OCI-LY7 (cell line): ENCODE data around the gene DNAJC24. TPM values are rescaled to one million over a fixed set of nuclear protein-coding genes. Genes with fewer than 3 reads are reported as not detected.

Experiments used
- BruUV-seq: library from RNA; stranded (reverse); fragments of 400-500 nt; replicated peaks from 2 replicates; lab custom pipeline; 2021; lab: Mats Ljungman, UMichigan
- CTCF ChIA-PET: fragments of 300-600 bp; sonication (Branson Sonifier 250); formaldehyde crosslinking; loops from one replicate; lab custom pipeline; 2022; ENCODE audit warnings: antibody characterized with exemption; ENCODE audit not compliant: unreplicated experiment; lab: Charles Lee
- POLR2A ChIA-PET: fragments of 300-600 bp; sonication (Branson Sonifier 250); formaldehyde crosslinking; loops from one replicate; lab custom pipeline; 2022; ENCODE audit warnings: antibody characterized with exemption; lab: Charles Lee
- DNase-seq: peaks from one replicate; pipeline ENCODE4 v3.0.0-alpha.2; 2015; ENCODE audit warnings: low spot score
- H2AFZ ChIP-seq: fragments of 200-600 bp; sonication (generic), shearing (Covaris generic); 2 replicates; pipeline ENCODE4 v1.6.1; 2014; ENCODE audit warnings: mild to moderate bottlenecking, antibody characterized with exemption, low read length, moderate library complexity
- H3K27ac ChIP-seq: fragments of 200-600 bp; sonication (generic); 2 replicates; pipeline ENCODE4 v1.5.1; 2014; ENCODE audit warnings: mixed run types, low read depth, mild to moderate bottlenecking, moderate library complexity, low read length, inconsistent platforms; ENCODE audit not compliant: poor library complexity, severe bottlenecking
- H3K36me3 ChIP-seq: fragments of 200-600 bp; sonication (generic); 2 replicates; pipeline ENCODE4 v1.6.1; 2014; ENCODE audit warnings: mild to moderate bottlenecking, antibody characterized with exemption, low read length, moderate library complexity, mixed read lengths; ENCODE audit not compliant: insufficient read depth
- H3K4me1 ChIP-seq: fragments of 200-600 bp; sonication (generic); 2 replicates; pipeline ENCODE4 v1.5.1; 2014; ENCODE audit warnings: mild to moderate bottlenecking, low read length; ENCODE audit not compliant: insufficient read depth, poor library complexity, severe bottlenecking
- H3K4me2 ChIP-seq: fragments of 200-600 bp; sonication (generic); 2 replicates; pipeline ENCODE4 v1.6.1; 2014; ENCODE audit warnings: mild to moderate bottlenecking, low read length
- H3K4me3 ChIP-seq: fragments of 200-600 bp; sonication (generic); 2 replicates; pipeline ENCODE4 v1.5.1; 2014; ENCODE audit warnings: mild to moderate bottlenecking, low read depth, low read length; ENCODE audit not compliant: poor library complexity, severe bottlenecking
- H3K79me2 ChIP-seq: fragments of 200-600 bp; sonication (generic); 2 replicates; pipeline ENCODE4 v1.6.1; 2016; ENCODE audit warnings: low read depth, mild to moderate bottlenecking, low read length, moderate library complexity, mixed read lengths; ENCODE audit not compliant: insufficient read depth
- H3K9me2 ChIP-seq: fragments of 200-600 bp; sonication (generic); 2 replicates; pipeline ENCODE4 v1.6.1; 2016; ENCODE audit warnings: mild to moderate bottlenecking, low read length, mixed read lengths; ENCODE audit not compliant: insufficient read depth
- H3K9me3 ChIP-seq: fragments of 200-600 bp; sonication (generic); 2 replicates; pipeline ENCODE4 v1.6.1; 2014; ENCODE audit warnings: mild to moderate bottlenecking, mixed run types, low read length, mixed read lengths
- H4K20me1 ChIP-seq: fragments of 200-600 bp; sonication (generic); 2 replicates; pipeline ENCODE4 v1.6.1; 2014; ENCODE audit warnings: mild to moderate bottlenecking, antibody characterized with exemption, low read length, moderate library complexity, mixed read lengths; ENCODE audit not compliant: insufficient read depth
- EZH2phosphoT487 ChIP-seq: fragments of 200-600 bp; sonication (generic); IDR thresholded peaks from 2 replicates; pipeline ENCODE4 v1.6.1; 2018; ENCODE audit warnings: low read depth, borderline replicate concordance, mild to moderate bottlenecking, mixed run types, antibody characterized with exemption, low read length, moderate library complexity, mixed read lengths
- intact Hi-C: fragments of 100-400 bp; cut with micrococcal nuclease; formaldehyde crosslinking; loops from one replicate; pipeline ENCODE4 v1.10.0; 2022; ENCODE audit not compliant: unreplicated experiment
- total RNA-seq, 2 experiments: library from RNA; depleted of rRNA in 1 of 2; stranded (reverse); fragments of >200 nt in 1 of 2; shearing (Covaris generic) in 1 of 2; gene quantifications; 2 replicates each; pipeline ENCODE4 v1.2.3, GENCODE V29; 2014 to 2022
- TF ChIP-seq, protein P1 (sequence below): fragments of 200-600 bp; sonication (generic); conservative IDR thresholded peaks from 2 replicates; pipeline ENCODE4 v1.5.1; 2014; ENCODE audit warnings: mild to moderate bottlenecking, antibody characterized with exemption, low read length, moderate library complexity, mixed read lengths

DNAJC24 gene
- total RNA-seq, 2 experiments from 2014 or later: 11.6 to 16.3 TPM

DNA sequence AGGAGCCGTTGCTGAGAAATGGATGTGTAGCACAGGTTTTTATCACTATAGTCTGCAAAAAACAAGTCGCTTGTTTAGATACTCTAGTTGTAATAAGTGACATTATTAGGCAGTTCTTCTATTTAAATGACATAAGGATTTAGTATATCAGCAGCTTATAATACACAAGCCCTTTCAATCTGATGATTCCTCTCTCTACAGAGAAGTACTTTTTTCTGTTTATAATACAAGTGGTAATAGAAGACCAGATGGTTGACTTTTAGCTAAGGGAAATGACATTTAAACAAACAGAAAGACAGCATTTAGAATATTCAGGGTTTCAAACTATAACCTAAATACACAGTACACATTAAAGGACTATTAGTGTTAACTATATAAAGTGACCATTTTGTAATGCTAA lies 79.4 kb downstream of the DNAJC24 start:
- TF ChIP-seq EZH2phosphoT487: no peak
- TF ChIP-seq, protein P1, sequence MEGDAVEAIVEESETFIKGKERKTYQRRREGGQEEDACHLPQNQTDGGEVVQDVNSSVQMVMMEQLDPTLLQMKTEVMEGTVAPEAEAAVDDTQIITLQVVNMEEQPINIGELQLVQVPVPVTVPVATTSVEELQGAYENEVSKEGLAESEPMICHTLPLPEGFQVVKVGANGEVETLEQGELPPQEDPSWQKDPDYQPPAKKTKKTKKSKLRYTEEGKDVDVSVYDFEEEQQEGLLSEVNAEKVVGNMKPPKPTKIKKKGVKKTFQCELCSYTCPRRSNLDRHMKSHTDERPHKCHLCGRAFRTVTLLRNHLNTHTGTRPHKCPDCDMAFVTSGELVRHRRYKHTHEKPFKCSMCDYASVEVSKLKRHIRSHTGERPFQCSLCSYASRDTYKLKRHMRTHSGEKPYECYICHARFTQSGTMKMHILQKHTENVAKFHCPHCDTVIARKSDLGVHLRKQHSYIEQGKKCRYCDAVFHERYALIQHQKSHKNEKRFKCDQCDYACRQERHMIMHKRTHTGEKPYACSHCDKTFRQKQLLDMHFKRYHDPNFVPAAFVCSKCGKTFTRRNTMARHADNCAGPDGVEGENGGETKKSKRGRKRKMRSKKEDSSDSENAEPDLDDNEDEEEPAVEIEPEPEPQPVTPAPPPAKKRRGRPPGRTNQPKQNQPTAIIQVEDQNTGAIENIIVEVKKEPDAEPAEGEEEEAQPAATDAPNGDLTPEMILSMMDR: no peak
- Histone ChIP-seq H3K27ac (no peak overlapping the region), H3K4me2 (no peak overlapping the region), H3K9me2 (no peaks in the 10 kb centered on the region), H4K20me1 (no peaks in the 10 kb centered on the region), H3K79me2 (no peaks in the 10 kb centered on the region), H3K4me3 (no peak overlapping the region), H2AFZ (no peak overlapping the region), H3K9me3 (no peaks in the 10 kb centered on the region), H3K4me1 (no peaks in the 10 kb centered on the region), H3K36me3 (no peaks in the 10 kb centered on the region)
- ChIA-PET POLR2A (no interaction called here), CTCF (no interaction called here)
- intact Hi-C loops: no loop called here
- BruUV-seq: no TSS peak
- no peak for DNase-seq

DNA sequence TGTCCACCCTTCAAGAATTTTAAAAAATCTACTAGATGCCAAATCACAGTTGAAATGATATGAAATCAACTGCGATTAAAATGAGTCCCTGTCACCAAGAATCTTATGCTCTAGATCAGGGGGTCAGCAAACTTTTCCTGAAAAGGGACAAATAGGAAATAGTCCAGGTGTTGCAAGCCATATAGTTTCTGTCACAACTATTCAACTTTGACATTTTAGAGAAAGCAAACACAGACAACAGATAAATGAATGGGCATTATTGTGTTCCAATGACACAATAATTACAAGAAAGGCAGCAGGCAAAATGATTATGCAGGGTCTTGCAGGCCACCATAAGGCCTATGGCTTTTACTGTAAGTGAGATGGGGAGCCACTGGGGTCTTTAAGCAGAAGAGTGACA lies 81.2 kb downstream of the DNAJC24 start:
- no peak for DNase-seq
- no peaks in the 10 kb centered on the region for H3K79me2 ChIP-seq
- H2AFZ ChIP-seq: no peak overlapping the region
- intact Hi-C loops: no loop called here
- no TSS peak for BruUV-seq
- CTCF ChIA-PET: no interaction called here
- no peaks in the 10 kb centered on the region for H3K4me1 ChIP-seq
- H3K4me2 ChIP-seq: no peak overlapping the region
- no peak overlapping the region for H3K4me3 ChIP-seq
- H3K9me3 ChIP-seq: no peaks in the 10 kb centered on the region
- no peaks in the 10 kb centered on the region for H4K20me1 ChIP-seq
- POLR2A ChIA-PET: no interaction called here
- 0 out of 2 replicates have a peak, but pooled peaks cover 3% of the 10 kb centered on the region for H3K36me3 ChIP-seq
- no peak overlapping the region for H3K27ac ChIP-seq
- no peak for TF ChIP-seq EZH2phosphoT487
- TF ChIP-seq, protein P1: no peak
- H3K9me2 ChIP-seq: no peaks in the 10 kb centered on the region

DNA sequence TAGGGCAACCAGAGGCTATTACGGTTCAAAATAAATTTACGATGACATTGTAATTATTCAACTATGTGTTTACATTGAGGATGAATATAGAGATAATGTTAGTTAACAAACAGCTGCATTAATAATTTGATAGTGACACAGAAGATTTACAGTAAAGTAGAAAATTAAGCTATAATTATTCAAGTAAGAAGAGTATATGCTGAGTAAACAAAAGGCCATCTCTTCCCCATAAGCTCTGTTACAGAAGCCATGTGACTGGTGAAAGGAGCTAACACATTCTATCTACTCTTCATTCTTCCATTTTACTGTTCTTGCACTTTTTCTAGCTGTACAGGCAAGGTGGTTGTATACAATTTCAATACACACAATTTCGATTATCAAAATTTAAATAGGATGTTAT lies 85.5 kb downstream of the DNAJC24 start:
- no peak overlapping the region for H3K4me3 ChIP-seq
- no peaks in the 10 kb centered on the region for H3K9me2 ChIP-seq
- no peaks in the 10 kb centered on the region for H3K9me3 ChIP-seq
- H2AFZ ChIP-seq: no peak overlapping the region
- 0 out of 2 replicates have a peak, but pooled peaks cover 4% of the 10 kb centered on the region for H3K36me3 ChIP-seq
- BruUV-seq: no TSS peak
- H3K4me1 ChIP-seq: no peaks in the 10 kb centered on the region
- DNase-seq: no peak
- H3K4me2 ChIP-seq: no peak overlapping the region
- 0 out of 2 replicates have a peak, but pooled peaks cover 7% of the 10 kb centered on the region for H4K20me1 ChIP-seq
- TF ChIP-seq, protein P1: no peak
- no peak for TF ChIP-seq EZH2phosphoT487
- no peaks in the 10 kb centered on the region for H3K79me2 ChIP-seq
- H3K27ac ChIP-seq: no peak overlapping the region
- POLR2A ChIA-PET: no interaction called here
- intact Hi-C loops: no loop called here
- CTCF ChIA-PET: no interaction called here
